HepG2 (cell line): ENCODE results near the gene NEGR1. TPM values are rescaled to one million over a fixed set of nuclear protein-coding genes. Genes with fewer than 3 reads are reported as not detected.

Experiments used
- ATAC-seq: fragments of 200-7000 bp; cut with Tn5 transposase; 3 replicates; pipeline ENCODE4 v1.9.1; 2020; ENCODE audit warnings: mild to moderate bottlenecking, moderate library complexity
- BruUV-seq: library from RNA; stranded (reverse); fragments of 400-500 nt; replicated peaks from 2 replicates; lab custom pipeline; 2021; lab: Mats Ljungman, UMichigan
- CTCF ChIA-PET: fragments of 300-600 bp; formaldehyde crosslinking; extraction: SDS; loops from one replicate; lab custom pipeline; 2021; ENCODE audit warnings: low total read pairs, inconsistent platforms, low intra/inter-chr PET ratio; lab: Yijun Ruan, JAX
- POLR2A ChIA-PET: fragments of 350-600 bp; sonication (Branson Sonifier 250); formaldehyde crosslinking; loops from one replicate; lab custom pipeline; 2020; ENCODE audit warnings: antibody characterized with exemption, inconsistent platforms; lab: Yijun Ruan, JAX
- DNase-seq: peaks from one replicate; pipeline ENCODE4 v3.0.0-alpha.2; 2015; ENCODE audit warnings: low spot score
- FAIRE-seq: peaks from 3 replicates; lab custom pipeline; 2011; peaks lifted over from hg19 to GRCh38; lab: Jason Lieb, UNC
- H2AFZ ChIP-seq: one replicate; pipeline ENCODE4 v1.6.1; 2011; ENCODE audit warnings: low read length, inconsistent platforms
- H3K27ac ChIP-seq: fragments of 300-600 bp; 3 replicates; pipeline ENCODE4 v1.8.0; 2011; ENCODE audit warnings: mixed run types, mild to moderate bottlenecking, mixed read lengths, low read length, inconsistent platforms; ENCODE audit not compliant: insufficient read depth; ENCODE audit errors: extremely low read length
- H3K27me3 ChIP-seq, 2 experiments: fragments of 200-600 bp in 1 of 2; 2 replicates in 1 of 2; 3 replicates in 1 of 2; pipeline versions ENCODE4 v1.6.0 to v1.8.0; 2011; ENCODE audit warnings: low read length in 2 of 2, mild to moderate bottlenecking in 2 of 2, moderate library complexity in 2 of 2, inconsistent platforms in 1 of 2; ENCODE audit not compliant: insufficient read depth in 2 of 2, control insufficient read depth in 1 of 2
- H3K36me3 ChIP-seq, 2 experiments: fragments of 200-600 bp in 1 of 2; replicated peaks in 1 of 2; 2 replicates in 1 of 2; 3 replicates in 1 of 2; pipeline versions ENCODE4 v1.5.1 to v1.8.0; 2011; ENCODE audit warnings: low read length in 2 of 2, inconsistent platforms in 1 of 2; ENCODE audit not compliant: insufficient read depth in 2 of 2, control insufficient read depth in 1 of 2
- H3K4me1 ChIP-seq: 2 replicates; pipeline ENCODE4 v1.5.1; 2012; ENCODE audit warnings: low read length, inconsistent platforms; ENCODE audit not compliant: insufficient read depth
- H3K4me2 ChIP-seq: 2 replicates; pipeline ENCODE4 v1.6.0; 2011; ENCODE audit warnings: low read depth, low read length, inconsistent platforms
- H3K4me3 ChIP-seq, 3 experiments: fragments of 200-600 bp in 1 of 3; sonication (generic), shearing (Covaris generic) in 1 of 3; replicated peaks in 1 of 3; 2 replicates each; pipeline ENCODE4 v1.5.1; 2011 to 2016; ENCODE audit warnings: low read length in 3 of 3, inconsistent platforms in 2 of 3, low read depth in 2 of 3, mild to moderate bottlenecking in 2 of 3, control low read depth in 1 of 3, mixed read lengths in 1 of 3; ENCODE audit not compliant: insufficient read depth in 1 of 3
- H3K79me2 ChIP-seq: one replicate; pipeline ENCODE4 v1.6.1; 2011; ENCODE audit warnings: low read length, inconsistent platforms; ENCODE audit not compliant: insufficient read depth
- H3K9ac ChIP-seq: 2 replicates; pipeline ENCODE4 v1.6.0; 2011; ENCODE audit warnings: mild to moderate bottlenecking, low read depth, low read length, inconsistent platforms; ENCODE audit not compliant: insufficient read depth
- H3K9me3 ChIP-seq: 2 replicates; pipeline ENCODE4 v1.5.1; 2012; ENCODE audit warnings: mild to moderate bottlenecking, low read length
- H4K20me1 ChIP-seq: 2 replicates; pipeline ENCODE4 v1.6.0; 2011; ENCODE audit warnings: inconsistent platforms, mild to moderate bottlenecking, low read length, moderate library complexity; ENCODE audit not compliant: insufficient read depth
- HOXA3 ChIP-seq: sonication (generic); formaldehyde crosslinking; IDR thresholded peaks from 2 replicates; pipeline ENCODE4 v1.5.0; 2020; ENCODE audit warnings: missing genetic modification reagents
- NONO ChIP-seq, 2 experiments: fragments of 450-650 bp in 1 of 2; sonication (generic) in 1 of 2; formaldehyde crosslinking in 1 of 2; IDR thresholded peaks in 1 of 2; conservative IDR thresholded peaks in 1 of 2; 2 replicates each; pipeline versions ENCODE4 v1.6.1 to v1.8.0; 2017 to 2022; ENCODE audit warnings: mild to moderate bottlenecking in 1 of 2, missing genetic modification reagents in 1 of 2, moderate library complexity in 1 of 2
- SIX1 ChIP-seq: sonication (generic); formaldehyde crosslinking; IDR thresholded peaks from 2 replicates; pipeline ENCODE4 v1.4.0; 2020; ENCODE audit warnings: missing genetic modification reagents, borderline replicate concordance
- ZNF674 ChIP-seq: sonication (generic); formaldehyde crosslinking; IDR thresholded peaks from 2 replicates; pipeline ENCODE4 v1.5.0; 2020; ENCODE audit warnings: low read depth, mild to moderate bottlenecking, missing genetic modification reagents
- WGBS: methylation state at CpG from one replicate; pipeline ENCODE4 v1.1.6; 2017; ENCODE audit warnings: low lambda C conversion rate; 5-methylcytosine and 5-hydroxymethylcytosine counted together
- in situ Hi-C: cut with HindIII; loops from 2 replicates; pipeline ENCODE4 v1.10.0; 2017; ENCODE audit warnings: low pct_unique_long_range_greater_than_20kb; ENCODE audit not compliant: extremely low pct_ligation_motif_present
- intact Hi-C: fragments of 100-400 bp; cut with micrococcal nuclease; formaldehyde crosslinking; loops from one replicate; pipeline ENCODE4 v1.10.0; 2022; ENCODE audit not compliant: unreplicated experiment
- polyA plus RNA-seq, 8 experiments: library from polyadenylated mRNA; depleted of rRNA in 3 of 8; stranded (reverse) in 7 of 8; unstranded in 1 of 8; fragments of >200 nt; fragmentation: Illumina TruSeq in 4 of 8; extraction: Trizol in 4 of 8; gene quantifications; 2 replicates each; pipeline versions ENCODE4 v1.2.1 to v1.2.3, GENCODE V29; 2011 to 2016; ENCODE audit warnings: low read depth in 4 of 8, missing spikeins in 1 of 8, mixed read lengths in 1 of 8; ENCODE audit not compliant: insufficient read depth in 1 of 8
- total RNA-seq, 5 experiments: library from RNA; depleted of rRNA; stranded (reverse); fragments of >200 nt; fragmentation: Illumina TruSeq; extraction: Trizol; gene quantifications; 2 replicates each; pipeline ENCODE4 v1.2.3, GENCODE V29; 2016; ENCODE audit warnings: low read depth in 1 of 5
- TF ChIP-seq, protein P1 (sequence below): sonication (generic); formaldehyde crosslinking; IDR thresholded peaks from 2 replicates; pipeline ENCODE4 v1.4.0; 2020; ENCODE audit warnings: missing genetic modification reagents, borderline replicate concordance

NEGR1 gene
- total and polyA plus RNA-seq, 2 of the 13 experiments (the other 11 are each of a cell fraction or from before 2014, with no cell fraction given): not detected

GRCh38 chr1:71940261-71940660, 342.1 kb downstream of the NEGR1 start:
- ChIA-PET CTCF (no interaction called here), POLR2A (no interaction called here)
- intact Hi-C loops: no loop called here
- WGBS: 2% methylated on average over 2 of the region's 2 CpGs
- Histone ChIP-seq H3K36me3 (no peaks in the 10 kb centered on the region), H4K20me1 (no peaks in the 10 kb centered on the region), H3K4me3 (no peak overlapping the region), H3K27me3 (no peaks in the 10 kb centered on the region; a peak in 1 of 5 replicates), H3K9ac (no peak overlapping the region), H3K4me2 (no peak overlapping the region), H3K4me1 (no peaks in the 10 kb centered on the region), H2AFZ (no peak overlapping the region), H3K27ac (no peak overlapping the region), H3K79me2 (no peaks in the 10 kb centered on the region), H3K9me3 (no peaks in the 10 kb centered on the region)
- no peak for TF ChIP-seq SIX1 (CRISPR knock-in tag)
- DNase-seq (no peak), ATAC-seq (no peak), FAIRE-seq (no peak)
- no TSS peak for BruUV-seq
- in situ Hi-C loops: no loop called here

- ChIA-PET CTCF (no interaction called here), POLR2A (no interaction called here)
- DNase-seq: no peak
- Histone ChIP-seq H3K4me3 (no peak overlapping the region), H3K36me3 (no peaks in the 10 kb centered on the region), H3K27ac (no peak overlapping the region), H3K4me1 (no peaks in the 10 kb centered on the region), H4K20me1 (no peaks in the 10 kb centered on the region), H3K79me2 (no peaks in the 10 kb centered on the region), H3K4me2 (no peak overlapping the region), H2AFZ (no peak overlapping the region), H3K9me3 (peaks cover 12% of the 10 kb centered on the region; the same call in 1 of the 2 replicates), H3K9ac (no peak overlapping the region), H3K27me3 (no peaks in the 10 kb centered on the region)
- BruUV-seq: no TSS peak
- no peak for FAIRE-seq
- ATAC-seq: no peak
- 3% methylated on average over 4 of the region's 4 CpGs for WGBS
- TF ChIP-seq, protein P1, sequence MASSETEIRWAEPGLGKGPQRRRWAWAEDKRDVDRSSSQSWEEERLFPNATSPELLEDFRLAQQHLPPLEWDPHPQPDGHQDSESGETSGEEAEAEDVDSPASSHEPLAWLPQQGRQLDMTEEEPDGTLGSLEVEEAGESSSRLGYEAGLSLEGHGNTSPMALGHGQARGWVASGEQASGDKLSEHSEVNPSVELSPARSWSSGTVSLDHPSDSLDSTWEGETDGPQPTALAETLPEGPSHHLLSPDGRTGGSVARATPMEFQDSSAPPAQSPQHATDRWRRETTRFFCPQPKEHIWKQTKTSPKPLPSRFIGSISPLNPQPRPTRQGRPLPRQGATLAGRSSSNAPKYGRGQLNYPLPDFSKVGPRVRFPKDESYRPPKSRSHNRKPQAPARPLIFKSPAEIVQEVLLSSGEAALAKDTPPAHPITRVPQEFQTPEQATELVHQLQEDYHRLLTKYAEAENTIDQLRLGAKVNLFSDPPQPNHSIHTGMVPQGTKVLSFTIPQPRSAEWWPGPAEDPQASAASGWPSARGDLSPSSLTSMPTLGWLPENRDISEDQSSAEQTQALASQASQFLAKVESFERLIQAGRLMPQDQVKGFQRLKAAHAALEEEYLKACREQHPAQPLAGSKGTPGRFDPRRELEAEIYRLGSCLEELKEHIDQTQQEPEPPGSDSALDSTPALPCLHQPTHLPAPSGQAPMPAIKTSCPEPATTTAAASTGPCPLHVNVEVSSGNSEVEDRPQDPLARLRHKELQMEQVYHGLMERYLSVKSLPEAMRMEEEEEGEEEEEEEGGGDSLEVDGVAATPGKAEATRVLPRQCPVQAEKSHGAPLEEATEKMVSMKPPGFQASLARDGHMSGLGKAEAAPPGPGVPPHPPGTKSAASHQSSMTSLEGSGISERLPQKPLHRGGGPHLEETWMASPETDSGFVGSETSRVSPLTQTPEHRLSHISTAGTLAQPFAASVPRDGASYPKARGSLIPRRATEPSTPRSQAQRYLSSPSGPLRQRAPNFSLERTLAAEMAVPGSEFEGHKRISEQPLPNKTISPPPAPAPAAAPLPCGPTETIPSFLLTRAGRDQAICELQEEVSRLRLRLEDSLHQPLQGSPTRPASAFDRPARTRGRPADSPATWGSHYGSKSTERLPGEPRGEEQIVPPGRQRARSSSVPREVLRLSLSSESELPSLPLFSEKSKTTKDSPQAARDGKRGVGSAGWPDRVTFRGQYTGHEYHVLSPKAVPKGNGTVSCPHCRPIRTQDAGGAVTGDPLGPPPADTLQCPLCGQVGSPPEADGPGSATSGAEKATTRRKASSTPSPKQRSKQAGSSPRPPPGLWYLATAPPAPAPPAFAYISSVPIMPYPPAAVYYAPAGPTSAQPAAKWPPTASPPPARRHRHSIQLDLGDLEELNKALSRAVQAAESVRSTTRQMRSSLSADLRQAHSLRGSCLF: no peak
- TF ChIP-seq ZNF674 (CRISPR knock-in tag) (no peak), HOXA3 (CRISPR knock-in tag) (no peak), NONO (IDR thresholded peaks at IDR 0.05) (no peak), NONO (CRISPR knock-in tag; conservative IDR thresholded peaks at IDR 0.05) (no peak)
- intact Hi-C loops: no loop called here
- in situ Hi-C loops: no loop called here
Observed at GRCh38 chr1:71930511-71930910, 351.8 kb downstream of the NEGR1 start.
